HG03025 (cell line): ENCODE data around the gene GLS.
"Not testable (repeated sequence)": the region's sequence is repeated elsewhere in the genome, so short reads cannot be mapped to it uniquely, and the experiment has no call there.

ENCODE experiments used
- ATAC-seq: cut with Tn5 transposase; IDR thresholded peaks from one replicate; pipeline ENCODE4 v1.9.1; 2021; ENCODE audit warnings: mild to moderate bottlenecking, moderate library complexity; ENCODE audit not compliant: unreplicated experiment, low FRiP score

GLS gene

DNA sequence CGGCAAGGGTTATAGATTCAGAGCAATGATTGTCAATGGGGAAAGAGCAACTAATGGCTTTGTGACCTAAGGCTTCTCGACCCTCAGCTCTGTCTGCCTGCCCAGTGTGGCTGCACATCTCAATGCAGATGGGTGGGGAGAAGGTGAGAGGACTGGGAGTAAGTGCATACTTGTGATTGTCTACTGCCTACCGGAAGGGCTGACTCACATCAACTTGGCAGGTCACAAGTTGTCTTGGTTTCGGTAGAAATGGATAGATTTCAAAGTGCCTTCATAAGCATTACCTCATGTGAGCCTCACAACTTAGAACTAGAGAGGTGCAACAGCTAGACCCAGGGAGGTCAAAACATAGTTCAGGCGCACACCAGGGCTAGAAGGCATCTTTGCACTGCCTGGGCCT, 104.0 kb downstream of the GLS start:
- no peak for ATAC-seq

- ATAC-seq = no peak
Observed at GRCh38 chr2:190986221-190986953, 105.8 kb downstream of the GLS start.

DNA sequence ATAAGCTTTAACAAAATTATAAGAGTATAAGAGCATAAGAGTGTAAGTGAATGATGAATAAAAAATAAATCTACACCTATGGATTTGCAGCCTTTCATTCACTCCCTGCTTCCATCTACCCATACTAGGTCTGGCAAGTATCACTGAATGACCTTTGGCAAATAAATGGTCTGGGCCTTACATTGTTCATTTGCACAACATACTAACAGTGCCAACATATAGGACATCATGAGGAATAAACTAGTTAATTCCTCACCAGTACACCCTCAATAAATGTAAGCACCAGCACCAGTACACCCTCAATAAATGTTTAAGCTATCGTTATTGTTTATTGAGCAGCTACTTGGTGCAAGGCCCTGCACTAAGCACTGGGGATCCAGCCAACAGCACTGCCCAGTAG, 106.5 kb downstream of the GLS start:
- ATAC-seq = no peak

GRCh38 chr2:190987938-190988337, 107.3 kb downstream of the GLS start:
- no peak for ATAC-seq

DNA sequence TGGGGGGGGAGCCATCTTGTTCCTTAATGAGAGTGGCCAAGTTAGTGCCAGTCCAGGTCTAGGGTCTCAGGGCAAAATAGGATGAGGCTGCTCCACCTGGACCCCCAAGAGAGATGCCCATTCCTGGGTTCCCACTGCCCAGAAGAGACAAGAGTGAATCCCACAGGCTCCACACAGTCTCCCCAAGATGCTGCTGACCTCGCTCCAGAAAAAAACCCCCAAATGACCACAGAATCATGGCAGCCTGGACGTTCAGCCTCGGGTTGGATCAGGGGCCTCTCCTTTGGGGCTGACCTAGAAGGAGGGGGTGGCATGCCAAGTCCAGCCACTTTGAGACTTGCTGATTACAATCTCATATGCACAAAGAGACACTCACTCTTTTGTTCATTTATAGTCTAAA, 108.3 kb downstream of the GLS start:
- no peak for ATAC-seq

- no peak for ATAC-seq
Observed at GRCh38 chr2:190990132-190990531, 109.5 kb downstream of the GLS start.

DNA sequence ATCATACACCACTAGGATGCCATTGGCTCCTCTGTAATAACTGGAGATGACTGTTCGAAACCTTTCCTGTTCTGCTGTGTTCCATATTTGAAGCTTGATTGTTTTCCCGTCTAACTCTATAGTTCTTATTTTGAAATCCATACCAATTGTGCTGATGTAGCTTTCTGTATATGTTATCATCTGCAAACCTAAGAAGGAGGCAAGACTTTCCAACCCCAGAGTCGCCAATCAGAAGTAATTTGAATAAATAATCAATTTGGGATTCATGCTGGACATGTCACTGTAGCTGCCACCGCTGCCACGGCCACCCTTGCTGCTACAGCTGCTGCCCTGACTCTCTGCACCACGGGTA, 112.6 kb downstream of the GLS start:
- ATAC-seq = no peak

GRCh38 chr2:190994148-190994547, 113.5 kb downstream of the GLS start:
- no peak for ATAC-seq

- not testable (repeated sequence) for ATAC-seq
Observed at GRCh38 chr2:190995315-190995714, 114.7 kb downstream of the GLS start.

DNA sequence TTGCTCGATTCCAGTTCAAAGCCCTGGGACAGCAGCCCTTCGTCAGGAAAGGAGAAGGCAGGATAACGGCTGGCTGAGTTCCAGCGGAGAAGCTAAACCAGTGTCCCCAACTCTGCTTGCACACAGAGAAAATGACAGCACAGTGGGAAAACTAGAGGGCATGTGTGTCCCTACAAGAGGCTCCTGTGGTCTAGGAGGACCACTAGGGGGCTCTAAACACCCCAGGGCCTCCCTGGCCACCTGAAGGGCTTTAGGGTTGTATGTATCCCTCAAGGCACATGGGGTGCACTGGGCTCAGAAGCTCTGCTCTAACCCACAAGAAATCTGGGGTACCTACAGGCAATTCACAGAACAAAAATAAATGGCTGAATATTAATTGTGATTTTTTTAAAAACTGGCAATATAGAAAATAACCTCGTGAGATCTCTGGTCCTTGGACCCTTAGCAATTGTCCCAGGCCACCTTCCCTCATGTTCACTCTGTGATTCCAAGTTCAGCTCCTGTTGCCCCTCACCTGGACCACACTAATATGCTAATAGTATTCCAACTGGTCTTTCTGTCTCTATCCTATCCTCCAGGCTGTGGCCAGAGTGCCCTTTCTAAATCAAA, 115.8 kb downstream of the GLS start:
- no peak for ATAC-seq

DNA sequence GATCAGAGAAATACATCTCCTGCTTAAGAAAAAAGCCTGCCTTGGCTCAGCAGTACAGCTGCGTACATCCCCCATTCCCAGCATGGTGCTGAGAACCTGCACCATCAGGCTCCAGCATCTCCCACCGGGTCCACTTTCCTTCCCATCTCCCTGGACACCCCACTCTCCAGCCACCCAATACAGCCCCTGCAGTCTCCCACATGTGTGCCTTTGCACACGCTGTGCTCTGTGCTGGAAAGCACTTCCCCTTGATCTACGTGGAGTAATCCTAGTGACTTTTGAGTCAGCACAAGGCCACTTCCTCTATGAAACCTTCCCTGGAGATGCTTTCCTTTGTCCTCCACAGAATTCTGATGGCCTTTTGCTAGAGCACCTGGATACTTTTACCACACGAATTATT, 116.3 kb downstream of the GLS start:
- ATAC-seq = no peak

- no peak for ATAC-seq
Observed at GRCh38 chr2:190997526-190998113, 117.0 kb downstream of the GLS start.

DNA sequence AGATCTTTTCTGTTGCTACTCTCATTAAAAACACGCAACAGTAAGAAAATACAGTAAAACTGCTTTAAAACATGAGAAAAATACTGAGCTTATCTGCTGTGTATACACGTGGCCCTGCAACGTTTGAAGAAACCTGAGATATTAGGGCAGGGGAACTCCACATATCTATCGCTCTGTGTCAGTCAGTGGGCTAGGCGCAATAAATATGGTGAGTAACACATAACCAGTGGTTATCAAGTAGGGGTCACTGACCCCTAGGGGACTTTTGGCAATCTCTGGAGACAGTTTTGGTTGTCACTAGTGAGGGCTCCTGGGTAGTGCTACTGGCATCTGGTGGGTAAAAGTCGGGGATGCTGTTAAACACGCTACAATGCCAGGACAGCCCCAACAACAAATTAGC, 118.4 kb downstream of the GLS start:
- no peak for ATAC-seq

- ATAC-seq = no peak
Observed at GRCh38 chr2:190999949-191000665, 119.5 kb downstream of the GLS start.

GRCh38 chr2:191001032-191001431, 120.4 kb downstream of the GLS start:
- ATAC-seq = no peak

DNA sequence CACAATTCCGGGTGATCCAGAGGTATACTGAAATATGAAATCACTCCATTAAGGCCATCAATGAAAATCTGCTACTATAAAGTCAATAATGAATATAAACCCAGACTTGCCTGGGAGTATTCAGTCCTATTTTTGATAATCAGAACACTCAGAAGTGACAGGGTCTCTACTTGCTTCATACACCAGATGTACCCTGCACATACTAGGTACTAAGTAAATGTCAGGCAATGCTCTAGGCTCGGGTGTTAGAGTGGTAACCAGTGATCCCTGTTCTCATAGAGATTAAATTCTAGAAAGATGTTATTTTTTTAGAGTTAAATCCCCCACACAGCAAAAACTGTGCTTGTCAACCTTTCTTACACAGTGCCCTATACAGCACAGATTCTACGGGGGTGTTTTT, 121.0 kb downstream of the GLS start:
- ATAC-seq = no peak

DNA sequence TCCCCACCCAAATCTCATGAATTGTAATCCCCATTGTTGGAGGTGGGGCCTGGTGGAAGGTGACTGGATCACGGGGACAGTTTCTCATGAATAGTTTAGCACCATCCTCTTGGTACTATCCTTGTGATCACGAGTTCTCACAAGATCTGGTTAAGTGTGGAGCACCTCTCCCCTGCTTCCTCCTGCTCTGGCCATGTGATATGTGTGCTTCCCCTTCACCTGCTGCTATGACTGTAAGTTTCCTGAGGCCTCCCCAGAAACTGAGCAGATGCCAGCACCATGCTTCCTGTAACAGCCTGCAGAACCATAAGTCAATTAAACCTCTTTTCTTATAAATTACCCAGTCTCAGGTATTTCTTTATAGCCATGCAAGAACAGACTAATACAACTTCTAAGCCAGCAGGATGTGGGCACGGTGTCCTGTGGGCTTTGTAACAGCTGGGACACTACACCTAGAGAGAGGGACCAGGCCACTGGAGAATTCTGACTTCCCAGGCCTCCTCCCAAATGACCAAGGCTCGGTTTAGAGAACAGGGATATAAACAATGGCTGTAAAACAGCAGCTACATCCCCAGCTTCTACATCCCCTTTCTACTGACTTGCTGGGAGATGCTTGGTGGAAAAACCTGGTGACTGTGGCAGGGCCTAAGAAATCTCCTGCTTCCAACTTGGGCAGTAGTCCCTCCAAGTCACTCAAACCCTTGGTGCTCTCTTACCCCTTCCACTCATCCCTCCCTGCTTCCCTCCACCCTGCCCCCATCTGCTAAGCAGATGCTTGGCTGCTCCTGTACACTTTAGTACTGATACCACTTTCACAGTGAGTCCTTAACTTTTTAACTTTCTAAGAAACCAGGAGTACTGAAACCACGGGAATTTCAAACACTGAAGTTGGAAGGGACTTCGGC, 123.0 kb downstream of the GLS start:
- ATAC-seq = no peak

- ATAC-seq = no peak
Observed at GRCh38 chr2:191006297-191006696, 125.7 kb downstream of the GLS start.

- no peak for ATAC-seq
Observed at GRCh38 chr2:191006997-191007783, 126.6 kb downstream of the GLS start.

DNA sequence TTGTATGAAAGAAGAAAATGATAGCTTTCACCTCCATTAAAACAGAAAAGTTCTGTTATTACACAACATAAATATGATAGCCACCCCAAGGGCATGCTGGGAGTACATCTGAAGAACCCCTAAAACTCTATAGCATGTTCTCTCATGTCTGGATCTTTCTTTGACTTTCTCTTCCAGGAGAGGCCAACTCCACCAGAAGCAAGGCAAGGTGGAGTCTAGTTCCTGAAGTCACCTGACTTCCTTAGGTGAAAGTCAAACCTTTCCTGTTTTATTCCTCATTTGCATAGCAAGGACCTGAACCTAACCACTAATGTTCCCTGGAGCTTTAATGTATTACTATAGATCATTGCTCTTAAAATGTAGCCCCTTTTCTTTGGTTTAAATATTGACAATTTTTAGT, 127.7 kb downstream of the GLS start:
- no peak for ATAC-seq
